PC-3 (cell line): Measurements from ENCODE around the gene TCERG1L. TPM values are rescaled to one million over a fixed set of nuclear protein-coding genes. Genes with fewer than 3 reads are reported as not detected.

ENCODE experiments used
- ATAC-seq: fragments of 200-7000 bp; cut with Tn5 transposase; 2 replicates; pipeline ENCODE4 v1.9.1; 2020; ENCODE audit warnings: mild to moderate bottlenecking, moderate library complexity
- BruUV-seq: library from RNA; stranded (reverse); fragments of 400-500 nt; replicated peaks from 2 replicates; lab custom pipeline; 2021; lab: Mats Ljungman, UMichigan
- CTCF ChIA-PET: fragments of 300-600 bp; sonication (Branson Sonifier 250); formaldehyde crosslinking; loops from one replicate; lab custom pipeline; 2022; ENCODE audit warnings: antibody characterized with exemption; lab: Charles Lee
- POLR2A ChIA-PET: fragments of 300-600 bp; sonication (Branson Sonifier 250); formaldehyde crosslinking; loops from one replicate; lab custom pipeline; 2022; ENCODE audit warnings: antibody characterized with exemption; ENCODE audit not compliant: unreplicated experiment; lab: Charles Lee
- DNase-seq: peaks from one replicate; pipeline ENCODE4 v3.0.0-alpha.2; 2015
- H2AFZ ChIP-seq: fragments of 300-600 bp; sonication (generic); 2 replicates; pipeline ENCODE4 v1.6.0; 2016; ENCODE audit warnings: antibody characterized with exemption, low read length
- H3F3A ChIP-seq: fragments of 300-600 bp; sonication (generic); one replicate; pipeline ENCODE4 v1.6.0; 2017; ENCODE audit warnings: antibody characterized with exemption, low read length, control low read depth, mild to moderate bottlenecking; ENCODE audit not compliant: unreplicated experiment
- H3K27ac ChIP-seq: fragments of 300-600 bp; sonication (generic); 2 replicates; pipeline ENCODE4 v1.5.1; 2016; ENCODE audit warnings: mild to moderate bottlenecking, low read length
- H3K27me3 ChIP-seq: fragments of 300-600 bp; sonication (generic); 2 replicates; pipeline ENCODE4 v1.6.1; 2016; ENCODE audit warnings: low read length, mixed read lengths
- H3K36me3 ChIP-seq: fragments of 300-600 bp; sonication (generic); 2 replicates; pipeline ENCODE4 v1.6.1; 2016; ENCODE audit warnings: low read depth, mixed run types, low read length, mixed read lengths
- H3K4me1 ChIP-seq: fragments of 300-600 bp; sonication (generic); 2 replicates; pipeline ENCODE4 v1.5.1; 2016; ENCODE audit warnings: low read length; ENCODE audit not compliant: insufficient read depth
- H3K4me2 ChIP-seq: fragments of 300-600 bp; sonication (generic); 2 replicates; pipeline ENCODE4 v1.6.0; 2016; ENCODE audit warnings: low read length
- H3K4me3 ChIP-seq: fragments of 300-600 bp; sonication (generic); 2 replicates; pipeline ENCODE4 v1.5.1; 2016; ENCODE audit warnings: mild to moderate bottlenecking, low read length, mixed read lengths
- H3K79me2 ChIP-seq: fragments of 300-600 bp; sonication (generic); 2 replicates; pipeline ENCODE4 v1.6.1; 2017; ENCODE audit warnings: low read length, mixed read lengths
- H3K9ac ChIP-seq: fragments of 300-600 bp; sonication (generic); 2 replicates; pipeline ENCODE4 v1.6.0; 2016; ENCODE audit warnings: mild to moderate bottlenecking, low read length
- H3K9me2 ChIP-seq: fragments of 300-600 bp; sonication (generic); replicated peaks from 2 replicates; pipeline ENCODE4 v1.6.1; 2016; ENCODE audit warnings: mixed run types, low read length, mixed read lengths
- H3K9me3 ChIP-seq: fragments of 300-600 bp; sonication (generic); 2 replicates; pipeline ENCODE4 v1.6.1; 2016; ENCODE audit warnings: low read length, mixed read lengths
- H4K20me1 ChIP-seq: fragments of 300-600 bp; sonication (generic); 2 replicates; pipeline ENCODE4 v1.6.1; 2016; ENCODE audit warnings: low read length, mixed read lengths
- CTCF ChIP-seq: fragments of 300-600 bp; sonication (generic); conservative IDR thresholded peaks from 2 replicates; pipeline ENCODE4 v1.5.1; 2017; ENCODE audit warnings: antibody characterized with exemption, low read depth, mild to moderate bottlenecking, low read length
- EZH2 ChIP-seq: fragments of 300-600 bp; sonication (generic); IDR thresholded peaks from one replicate; pipeline ENCODE4 v1.6.1; 2017; ENCODE audit warnings: antibody characterized with exemption, mild to moderate bottlenecking, low read length; ENCODE audit not compliant: unreplicated experiment
- EZH2phosphoT487 ChIP-seq: fragments of 300-600 bp; sonication (generic); IDR thresholded peaks from 2 replicates; pipeline ENCODE4 v1.6.1; 2018; ENCODE audit warnings: mild to moderate bottlenecking, antibody characterized with exemption, low read length, borderline replicate concordance
- intact Hi-C: fragments of 100-400 bp; cut with micrococcal nuclease; formaldehyde crosslinking; loops from 2 replicates; pipeline ENCODE4 v1.9.0; 2023
- total RNA-seq: library from RNA; depleted of rRNA; stranded (reverse); fragments of >200 nt; gene quantifications from 2 replicates; pipeline ENCODE4 v1.2.3, GENCODE V29; 2014

Gene TCERG1L
- total RNA-seq, 1 experiment from 2014 or later, result not detected

GRCh38 chr10:131204406-131205152 is 106.9 kb downstream of the TCERG1L start:
- intact Hi-C loops, result no loop called here
- Histone ChIP-seq H3K9me3 (no peaks in the 10 kb centered on the region), H4K20me1 (no peaks in the 10 kb centered on the region), H3K79me2 (no peaks in the 10 kb centered on the region), H3K4me3 (no peak overlapping the region), H3K9me2 (no peaks in the 10 kb centered on the region), H3F3A (no peaks in the 10 kb centered on the region), H2AFZ (no peak overlapping the region), H3K9ac (no peak overlapping the region), H3K27me3 (no peaks in the 10 kb centered on the region), H3K4me1 (no peaks in the 10 kb centered on the region), H3K4me2 (no peak overlapping the region), H3K27ac (no peak overlapping the region), H3K36me3 (no peaks in the 10 kb centered on the region)
- CTCF ChIA-PET, result no interaction called here
- ATAC-seq, result no peak
- DNase-seq, result no peak
- BruUV-seq, result no TSS peak
- POLR2A ChIA-PET, result no interaction called here
- TF ChIP-seq EZH2 (no peak), CTCF (no peak), EZH2phosphoT487 (no peak)

DNA sequence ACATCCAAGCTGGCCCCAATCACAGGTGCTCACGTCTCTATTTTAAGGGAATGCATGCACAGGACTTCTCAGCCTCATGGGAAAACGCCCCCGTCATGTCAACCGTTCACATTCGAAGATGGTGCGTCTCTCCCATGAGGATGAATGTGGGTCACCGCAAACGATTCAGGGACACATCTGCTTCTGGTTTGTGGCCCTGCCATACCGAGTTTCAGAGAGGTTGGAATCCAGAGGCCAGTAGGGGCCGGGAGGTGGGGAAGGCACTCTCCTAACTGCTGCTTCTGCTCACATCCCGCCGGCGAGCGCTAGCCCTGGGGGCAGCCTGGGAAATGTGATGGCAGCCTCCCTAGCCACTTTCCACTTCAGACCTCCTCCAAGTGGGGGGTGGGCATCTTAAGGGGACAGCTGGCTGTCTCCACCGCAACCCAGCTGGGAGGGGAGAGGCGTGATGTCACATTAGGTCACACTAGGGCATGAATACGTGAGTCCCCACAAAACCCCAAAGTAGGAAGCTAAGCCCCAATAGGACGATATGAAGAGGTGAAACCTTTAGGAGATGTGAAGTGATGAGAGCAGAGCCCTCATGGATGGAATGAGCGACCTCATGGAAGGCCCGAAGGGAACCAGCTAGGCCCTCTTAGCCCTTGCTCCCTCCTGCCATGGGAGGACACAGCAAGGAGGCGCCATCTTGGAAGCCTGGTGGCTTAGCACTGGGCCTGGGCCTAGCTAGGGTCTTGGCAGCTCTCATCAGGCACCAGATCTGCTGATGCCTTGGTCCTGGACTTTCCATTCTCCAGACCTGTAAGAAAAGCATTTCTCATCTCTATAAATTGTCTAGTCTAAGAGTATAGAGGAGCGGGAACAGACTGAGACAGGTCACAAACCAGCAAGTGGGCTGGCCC is 107.8 kb downstream of the TCERG1L start:
- POLR2A ChIA-PET, result no interaction called here
- no TSS peak for BruUV-seq

More for the DNA sequence above, 107.8 kb downstream of the TCERG1L start:
- no peaks in the 10 kb centered on the region for H3F3A ChIP-seq
- H3K79me2 ChIP-seq, result no peaks in the 10 kb centered on the region
- CTCF ChIA-PET, result no interaction called here
- H4K20me1 ChIP-seq, result no peaks in the 10 kb centered on the region
- no peaks in the 10 kb centered on the region for H3K4me1 ChIP-seq
- H3K4me3 ChIP-seq, result no peak overlapping the region
- no peaks in the 10 kb centered on the region for H3K36me3 ChIP-seq
- no peak overlapping the region for H3K9ac ChIP-seq
- intact Hi-C loops, result no loop called here
- no peak for ATAC-seq
- no peak overlapping the region for H3K4me2 ChIP-seq
- H3K9me2 ChIP-seq, result no peaks in the 10 kb centered on the region
- no peak for TF ChIP-seq CTCF
- no peak for TF ChIP-seq EZH2
- no peak for TF ChIP-seq EZH2phosphoT487
- no peak for DNase-seq
- H2AFZ ChIP-seq, result no peak overlapping the region
- no peaks in the 10 kb centered on the region for H3K9me3 ChIP-seq
- no peaks in the 10 kb centered on the region for H3K27me3 ChIP-seq
- no peak overlapping the region for H3K27ac ChIP-seq
